COLO668 (cell line): ENCODE results near the gene ZKSCAN5.
"Not testable (repeated sequence)": the region's sequence is repeated elsewhere in the genome, so short reads cannot be mapped to it uniquely, and the experiment has no call there.

ENCODE experiments used
- DNase-seq: peaks from one replicate; lab custom pipeline; 2025; ENCODE audit not compliant: unreplicated experiment; lab: John Stamatoyannopoulos, UW

ZKSCAN5 gene

GRCh38 chr7:99497766-99498545, 6.5 kb upstream of the ZKSCAN5 start:
- no peak for DNase-seq

GRCh38 chr7:99498546-99498944, 5.9 kb upstream of the ZKSCAN5 start:
- DNase-seq = peak; percentile 11

- DNase-seq = no peak
Measured at GRCh38 chr7:99499371-99499720, 5.1 kb upstream of the ZKSCAN5 start.

DNA sequence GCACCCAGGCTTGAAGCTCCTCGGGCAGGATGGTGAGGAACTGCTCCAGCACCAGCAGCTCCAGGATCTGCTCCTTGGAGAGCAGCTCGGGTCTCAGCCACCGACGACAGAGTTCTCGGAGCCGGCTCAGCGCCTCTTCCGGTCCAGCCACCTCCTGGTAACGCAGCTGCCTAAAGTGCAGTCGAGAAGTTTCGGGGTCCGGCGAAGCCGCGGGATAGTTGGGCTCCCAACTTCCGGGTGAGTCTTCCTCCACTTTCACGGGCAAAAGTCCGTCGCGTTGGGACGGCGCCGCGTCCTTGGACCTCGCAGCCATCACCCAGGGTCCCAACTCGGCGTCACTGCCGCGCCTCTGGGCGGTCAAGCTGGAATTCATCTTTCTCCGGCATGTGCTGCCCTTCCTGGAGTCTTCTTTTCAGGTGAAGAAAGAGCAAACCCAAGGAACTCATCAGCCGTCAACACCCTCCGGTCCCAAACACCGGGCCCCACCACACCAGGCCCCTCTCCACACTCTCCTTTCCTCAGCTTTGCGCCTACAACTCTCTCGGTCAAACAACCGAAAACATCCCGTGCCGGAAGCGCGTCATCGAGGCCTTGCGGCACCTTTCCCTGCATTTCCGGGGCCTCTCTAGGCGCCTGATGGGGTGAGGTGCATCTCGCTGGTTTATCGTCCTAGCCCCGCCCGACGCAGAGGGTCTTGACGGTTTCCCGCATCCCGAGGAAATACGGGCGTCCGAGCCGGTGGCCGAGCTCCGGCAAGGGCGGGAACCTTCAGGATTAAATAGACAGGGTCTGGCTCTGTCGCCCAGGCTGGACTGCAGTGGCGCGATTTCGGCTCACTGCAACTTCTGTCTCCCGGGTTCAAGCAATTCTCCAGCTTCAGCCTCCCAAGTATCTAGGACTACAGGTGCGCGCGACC, 4.5 kb upstream of the ZKSCAN5 start, which contains the start of gene ZNF394:
Gene ZNF394, minus strand, starts transcription at position 561 of the 916 bp plus-strand sequence. Its CDS starts 188 bp downstream, at position 373.
- DNase-seq = peak; percentile 93

DNA sequence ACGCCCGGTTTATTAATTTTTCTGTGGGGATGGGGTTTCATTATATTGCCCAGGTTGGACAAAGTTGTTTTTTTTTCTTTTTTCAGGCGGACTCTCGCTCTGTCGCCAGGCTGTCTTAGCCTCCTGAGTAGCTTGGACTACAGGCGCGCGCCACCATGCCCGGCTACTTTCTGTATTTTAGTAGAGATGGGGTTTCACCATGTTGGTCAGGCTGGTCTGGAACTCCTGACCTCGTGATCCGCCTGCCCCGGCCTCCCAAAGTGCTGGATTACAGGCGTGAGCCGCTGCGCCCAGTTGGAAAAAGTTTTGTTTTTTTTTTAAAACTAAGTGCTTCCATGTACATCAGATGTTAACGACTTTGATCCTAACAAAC, 3.8 kb upstream of the ZKSCAN5 start:
- no peak for DNase-seq

DNA sequence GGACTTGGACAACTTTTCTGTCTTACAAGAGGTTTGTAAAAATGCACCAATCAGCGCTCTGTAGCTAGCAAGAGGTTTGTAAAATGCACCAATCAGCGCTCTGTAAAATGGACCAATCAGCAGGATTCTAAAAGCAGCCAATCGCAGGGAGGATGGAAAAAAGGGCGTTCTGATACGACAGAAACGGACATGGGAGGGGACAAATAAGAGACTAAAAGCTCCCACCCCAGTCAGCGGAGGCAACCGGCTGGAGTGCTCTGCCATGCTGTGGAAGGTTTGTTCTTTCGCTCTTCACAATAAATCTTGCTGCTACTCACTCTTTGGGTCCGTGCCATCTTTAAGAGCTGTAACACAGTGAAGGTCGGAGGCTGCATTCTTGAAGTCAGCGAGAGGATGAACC, 3.2 kb upstream of the ZKSCAN5 start:
- not testable (repeated sequence) for DNase-seq

DNA sequence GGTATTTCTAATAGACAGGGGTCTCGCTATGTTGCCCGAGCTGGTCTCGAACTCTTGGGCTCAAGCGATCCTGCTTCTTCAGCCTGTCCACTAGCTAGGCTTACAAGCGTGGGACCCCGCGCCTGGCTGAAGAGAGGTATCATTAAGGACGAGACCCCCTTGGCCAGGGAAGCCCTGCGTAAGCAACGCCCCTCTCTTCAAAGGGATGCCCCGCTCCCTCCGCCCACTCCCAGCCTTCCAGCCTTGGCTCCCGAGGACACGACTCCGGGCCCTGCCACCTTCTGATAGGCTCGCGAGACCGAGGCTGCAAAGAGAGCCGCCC, 220 bp upstream of the ZKSCAN5 start:
- no peak for DNase-seq

- DNase-seq = no peak
Measured at GRCh38 chr7:99505324-99505662, 831 bp downstream of the ZKSCAN5 start.

DNA sequence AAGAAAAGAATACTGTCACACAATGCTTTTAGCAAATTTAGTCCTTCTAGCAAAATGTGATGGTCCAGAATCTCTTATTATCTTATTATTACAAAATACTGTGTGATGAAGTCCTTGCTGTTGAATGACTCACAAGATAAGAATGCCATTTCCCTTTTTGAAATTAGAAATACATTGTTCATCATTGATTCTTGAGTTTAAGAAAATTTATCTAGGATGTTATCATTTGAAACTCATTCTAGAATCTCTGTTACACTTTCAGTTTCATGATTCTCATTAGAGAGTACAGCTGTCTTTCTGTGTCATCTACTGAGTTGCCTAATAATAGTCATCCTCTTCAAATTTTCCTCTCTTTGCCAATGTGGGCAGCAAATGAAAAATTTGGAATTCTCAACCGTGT, 9.6 kb downstream of the ZKSCAN5 start:
- DNase-seq = no peak

DNA sequence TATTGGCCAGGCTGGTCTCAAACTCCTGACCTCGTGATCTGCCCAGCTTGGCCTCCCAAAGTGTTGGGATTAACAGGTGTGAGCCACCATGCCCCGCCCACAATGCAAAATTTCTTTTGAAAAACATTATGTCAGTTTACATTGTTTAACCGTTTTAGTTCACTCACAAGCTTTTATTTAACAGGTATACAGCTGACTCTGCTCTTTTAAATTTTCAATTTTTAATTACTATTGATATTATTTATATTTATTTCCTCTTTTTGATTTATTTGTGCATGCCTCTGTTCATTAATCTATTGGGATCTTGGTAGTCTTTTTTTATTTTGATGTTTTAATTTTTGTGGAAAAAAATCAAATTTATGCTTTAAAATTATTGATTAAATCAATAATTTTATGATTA, 16.9 kb downstream of the ZKSCAN5 start:
- DNase-seq = no peak

- no peak for DNase-seq
Measured at GRCh38 chr7:99525713-99526440, 21.4 kb downstream of the ZKSCAN5 start.

DNA sequence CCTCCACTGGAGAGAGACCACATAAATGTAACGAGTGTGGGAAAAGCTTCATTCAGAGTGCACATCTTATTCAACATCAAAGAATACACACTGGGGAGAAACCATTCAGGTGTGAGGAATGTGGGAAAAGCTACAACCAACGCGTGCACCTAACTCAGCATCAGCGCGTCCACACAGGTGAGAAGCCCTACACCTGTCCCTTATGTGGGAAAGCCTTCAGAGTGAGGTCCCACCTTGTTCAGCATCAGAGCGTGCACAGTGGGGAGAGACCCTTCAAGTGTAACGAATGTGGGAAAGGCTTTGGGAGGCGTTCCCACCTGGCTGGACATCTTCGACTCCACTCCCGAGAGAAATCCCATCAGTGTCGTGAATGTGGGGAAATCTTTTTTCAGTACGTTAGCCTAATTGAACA, 26.9 kb downstream of the ZKSCAN5 start:
- DNase-seq = no peak

DNA sequence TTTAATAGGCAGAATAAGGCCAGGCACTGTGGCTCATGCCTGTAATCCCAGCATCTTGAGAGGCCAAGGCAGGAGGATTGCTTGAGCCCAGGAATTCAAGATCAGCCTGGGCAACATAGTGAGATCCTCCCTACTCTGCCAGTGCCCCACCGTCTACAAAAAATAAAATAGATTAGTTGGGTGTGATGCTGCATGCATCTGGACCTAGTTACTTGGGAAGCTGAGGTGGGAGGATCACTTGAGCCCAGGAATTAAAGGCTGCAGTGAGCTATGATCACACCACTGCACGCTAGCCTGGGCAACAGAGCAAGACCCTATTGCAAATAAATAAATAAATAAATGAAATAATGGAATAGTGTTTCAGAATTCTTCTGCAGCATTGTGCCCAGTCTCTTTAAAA, 31.2 kb downstream of the ZKSCAN5 start:
- no peak for DNase-seq

- no peak for DNase-seq
Measured at GRCh38 chr7:99539213-99539811, 34.9 kb downstream of the ZKSCAN5 start.

DNA sequence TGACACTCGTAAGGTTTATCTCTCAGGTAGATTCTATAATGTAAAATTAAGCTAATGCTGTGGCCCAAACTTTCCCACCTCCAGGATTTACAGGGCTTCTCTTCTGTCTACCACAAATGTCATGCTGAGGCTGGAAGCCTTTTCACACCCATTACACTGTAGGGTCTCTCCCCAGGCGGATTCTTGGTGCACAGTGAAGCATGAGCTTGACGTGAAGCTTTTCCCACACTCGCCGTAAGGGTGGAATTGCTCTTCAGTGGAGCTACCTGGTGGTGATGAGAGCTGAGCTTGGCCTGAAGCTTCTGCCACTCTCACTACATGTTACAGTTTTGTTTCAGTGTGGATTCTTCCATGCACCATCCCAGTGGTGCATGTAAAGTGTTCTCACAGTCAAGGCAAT, 36.1 kb downstream of the ZKSCAN5 start:
- DNase-seq = no peak

DNA sequence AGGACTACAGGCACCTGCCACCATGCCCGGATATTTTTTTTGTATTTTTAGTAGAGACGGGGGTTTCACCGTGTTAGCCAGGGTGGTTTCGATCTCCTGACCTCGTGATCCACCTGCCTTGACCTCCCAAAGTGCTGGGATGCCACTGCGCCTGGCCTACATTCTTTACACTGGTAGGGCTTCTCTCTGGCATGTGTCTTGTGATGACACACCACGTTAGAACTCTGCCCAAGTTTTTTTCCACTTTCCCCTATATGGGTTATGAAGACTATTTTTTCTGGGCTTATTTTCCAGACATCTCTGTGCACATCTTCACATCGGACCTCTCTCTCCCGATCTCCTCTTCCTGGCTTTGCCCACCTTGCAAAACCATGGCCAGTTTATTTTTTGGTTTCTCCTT, 36.8 kb downstream of the ZKSCAN5 start:
- DNase-seq = no peak

- no peak for DNase-seq
Measured at GRCh38 chr7:99543081-99543671, 38.7 kb downstream of the ZKSCAN5 start.

DNA sequence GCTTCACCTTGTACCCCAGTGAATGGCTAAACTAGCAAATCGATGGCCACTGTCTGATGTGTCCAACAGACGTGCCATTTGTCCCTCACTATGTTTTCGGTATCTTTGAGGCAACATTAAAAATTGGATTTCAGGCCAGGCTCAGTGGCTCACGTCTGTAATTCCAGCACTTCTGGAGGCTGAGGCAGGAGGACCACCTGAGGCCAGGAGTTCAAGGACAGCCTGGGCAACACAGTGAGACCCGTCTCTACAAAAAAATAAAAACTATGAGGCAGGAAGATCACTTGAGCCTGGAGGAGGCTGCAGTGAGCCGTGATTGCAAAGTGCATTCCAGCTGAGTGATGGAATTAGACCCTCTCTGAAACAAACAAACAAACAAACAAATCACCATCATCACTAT, 39.5 kb downstream of the ZKSCAN5 start:
- no peak for DNase-seq

DNA sequence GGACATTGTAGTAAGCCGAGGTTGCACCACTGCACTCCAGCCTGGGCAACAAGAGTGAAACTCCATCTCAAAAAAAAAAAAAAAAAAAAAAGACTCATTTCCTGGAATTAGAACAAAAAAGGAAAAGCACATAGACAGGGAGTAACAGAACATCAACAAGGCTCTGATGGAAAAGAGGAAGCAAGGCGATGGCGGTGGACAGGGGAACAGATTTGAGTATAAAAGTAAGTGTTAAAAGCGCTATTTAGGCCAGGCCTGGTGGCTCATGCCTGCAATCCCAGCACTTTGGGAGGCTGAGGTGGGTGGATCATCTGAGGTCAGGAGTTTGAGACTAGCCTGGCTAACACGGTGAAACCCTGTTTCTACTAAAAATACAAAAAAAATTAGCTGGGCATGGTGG, 40.8 kb downstream of the ZKSCAN5 start:
- DNase-seq = not testable (repeated sequence)

DNA sequence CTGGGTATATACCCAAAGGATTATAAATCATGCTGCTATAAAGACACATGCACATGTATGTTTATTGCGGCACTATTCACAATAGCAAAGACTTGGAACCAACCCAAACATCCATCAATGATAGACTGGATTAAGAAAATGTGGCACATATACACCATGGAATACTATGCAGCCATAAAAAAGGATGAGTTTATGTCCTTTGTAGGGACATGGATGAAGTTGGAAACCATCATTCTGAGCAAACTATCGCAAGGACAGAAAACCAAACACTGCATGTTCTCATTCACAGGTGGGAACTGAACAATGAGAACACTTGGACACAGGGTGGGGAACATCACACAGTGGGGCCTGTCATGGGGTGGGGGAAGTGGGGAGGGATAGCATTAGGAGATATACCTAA, 45.1 kb downstream of the ZKSCAN5 start:
- DNase-seq = not testable (repeated sequence)

GRCh38 chr7:99551334-99551733, 46.9 kb downstream of the ZKSCAN5 start:
- no peak for DNase-seq
